A673 (cell line): ENCODE measurements around the gene STC2. TPM values are rescaled to one million over a fixed set of nuclear protein-coding genes. Genes with fewer than 3 reads are reported as not detected.

ENCODE experiments used
- BruUV-seq: library from RNA; stranded (reverse); fragments of 400-500 nt; replicated peaks from 2 replicates; lab custom pipeline; 2021; lab: Mats Ljungman, UMichigan
- CTCF ChIA-PET: fragments of 300-600 bp; sonication (Branson Sonifier 250); formaldehyde crosslinking; loops from one replicate; lab custom pipeline; 2022; ENCODE audit warnings: antibody characterized with exemption; lab: Charles Lee
- POLR2A ChIA-PET: fragments of 300-600 bp; sonication (Branson Sonifier 250); formaldehyde crosslinking; loops from one replicate; lab custom pipeline; 2022; ENCODE audit warnings: antibody characterized with exemption; ENCODE audit not compliant: low non-redundant PET; lab: Charles Lee
- DNase-seq: peaks from one replicate; pipeline ENCODE4 v3.0.0-alpha.2; 2015; ENCODE audit warnings: low spot score
- H3K27ac ChIP-seq: fragments of 200-600 bp; sonication (generic); 2 replicates; pipeline ENCODE4 v1.5.1; 2016; ENCODE audit warnings: mixed run types, low read depth, mild to moderate bottlenecking, mixed read lengths, antibody characterized with exemption, low read length; ENCODE audit not compliant: poor library complexity, severe bottlenecking
- H3K27me3 ChIP-seq: fragments of 200-600 bp; sonication (generic); replicated peaks from 2 replicates; pipeline ENCODE4 v1.6.1; 2017; ENCODE audit warnings: mixed run types, low read depth, mild to moderate bottlenecking, mixed read lengths, antibody characterized with exemption, low read length; ENCODE audit not compliant: insufficient read depth, poor library complexity
- H3K36me3 ChIP-seq: fragments of 200-600 bp; sonication (generic); 2 replicates; pipeline ENCODE4 v1.6.1; 2016; ENCODE audit warnings: mixed run types, mild to moderate bottlenecking, mixed read lengths, antibody characterized with exemption, low read length; ENCODE audit not compliant: insufficient read depth, poor library complexity, severe bottlenecking
- H3K4me1 ChIP-seq: fragments of 200-600 bp; sonication (generic); 2 replicates; pipeline ENCODE4 v1.6.1; 2017; ENCODE audit warnings: mixed run types, mild to moderate bottlenecking, mixed read lengths, antibody characterized with exemption, low read length; ENCODE audit not compliant: insufficient read depth, poor library complexity, severe bottlenecking
- H3K4me3 ChIP-seq: fragments of 200-600 bp; sonication (generic); 2 replicates; pipeline ENCODE4 v1.5.1; 2016; ENCODE audit warnings: low read depth, mixed run types, mild to moderate bottlenecking, mixed read lengths, low read length; ENCODE audit not compliant: poor library complexity, severe bottlenecking
- H3K9me3 ChIP-seq: fragments of 200-600 bp; sonication (generic); 2 replicates; pipeline ENCODE4 v1.6.1; 2016; ENCODE audit warnings: mixed run types, low read depth, mild to moderate bottlenecking, mixed read lengths, antibody characterized with exemption, low read length; ENCODE audit not compliant: poor library complexity, severe bottlenecking
- CTCF ChIP-seq: fragments of 300-800, 200-600 bp; sonication (generic); conservative IDR thresholded peaks from 2 replicates; pipeline ENCODE4 v1.5.1; 2017; ENCODE audit warnings: low read depth, mild to moderate bottlenecking, antibody characterized with exemption, low read length, moderate library complexity, mixed read lengths
- EZH2 ChIP-seq: fragments of 200-600 bp; sonication (generic); IDR thresholded peaks from 2 replicates; pipeline ENCODE4 v1.6.1; 2017; ENCODE audit warnings: borderline replicate concordance, low read depth, mild to moderate bottlenecking, mixed read lengths, antibody characterized with exemption, low read length; ENCODE audit not compliant: poor library complexity, severe bottlenecking
- intact Hi-C: fragments of 100-400 bp; cut with micrococcal nuclease; formaldehyde crosslinking; loops from one replicate; pipeline ENCODE4 v1.10.0; 2022; ENCODE audit not compliant: unreplicated experiment
- total RNA-seq: library from RNA; stranded (reverse); gene quantifications from 2 replicates; pipeline ENCODE4 v1.2.3, GENCODE V29; 2021

Gene STC2
- total RNA-seq, 1 experiment from 2014 or later, result 19.2 TPM

- no peak overlapping the region for H3K27ac ChIP-seq
- no peak overlapping the region for H3K4me3 ChIP-seq
- POLR2A ChIA-PET, result no interaction called here
- no TSS peak for BruUV-seq
- H3K9me3 ChIP-seq, result no peaks in the 10 kb centered on the region
- CTCF ChIA-PET, result interaction anchor here (0.6 to 5.4 kb wide), 7 partner anchors 10 to 622 kb away, joined by 3 to 70 read pairs (median 5); partner anchors contain the start of gene ATP6V0E1
- H3K36me3 ChIP-seq, result no peaks in the 10 kb centered on the region
- intact Hi-C loops, result loop anchor here (5.0 kb wide), 1 partner anchor 164 kb away; no protein-coding TSS in a partner anchor
- H3K27me3 ChIP-seq, result no peaks in the 10 kb centered on the region
- no peak for TF ChIP-seq CTCF
- no peak for TF ChIP-seq EZH2
- H3K4me1 ChIP-seq, result peaks cover 14% of the 10 kb centered on the region
- no peak for DNase-seq
These were observed 3.1 kb upstream of the STC2 start for GRCh38 chr5:173331287-173331686.

GRCh38 chr5:173330338-173331206 is 2.4 kb upstream of the STC2 start:
- Histone ChIP-seq H3K9me3 (no peaks in the 10 kb centered on the region), H3K27me3 (no peaks in the 10 kb centered on the region), H3K4me1 (peaks cover 19% of the 10 kb centered on the region), H3K4me3 (no peak overlapping the region), H3K36me3 (no peaks in the 10 kb centered on the region), H3K27ac (peak overlapping the region; percentile 47)
- no peak for DNase-seq
- BruUV-seq, result no TSS peak
- intact Hi-C loops, result loop anchor here (5.0 kb wide), 1 partner anchor 163 kb away; no protein-coding TSS in a partner anchor
- POLR2A ChIA-PET, result no interaction called here
- CTCF ChIA-PET, result interaction anchor here (5.4 kb wide), 1 partner anchor 37 kb away, joined by 70 read pairs; no protein-coding TSS in a partner anchor
- TF ChIP-seq CTCF (no peak), EZH2 (no peak)

DNA sequence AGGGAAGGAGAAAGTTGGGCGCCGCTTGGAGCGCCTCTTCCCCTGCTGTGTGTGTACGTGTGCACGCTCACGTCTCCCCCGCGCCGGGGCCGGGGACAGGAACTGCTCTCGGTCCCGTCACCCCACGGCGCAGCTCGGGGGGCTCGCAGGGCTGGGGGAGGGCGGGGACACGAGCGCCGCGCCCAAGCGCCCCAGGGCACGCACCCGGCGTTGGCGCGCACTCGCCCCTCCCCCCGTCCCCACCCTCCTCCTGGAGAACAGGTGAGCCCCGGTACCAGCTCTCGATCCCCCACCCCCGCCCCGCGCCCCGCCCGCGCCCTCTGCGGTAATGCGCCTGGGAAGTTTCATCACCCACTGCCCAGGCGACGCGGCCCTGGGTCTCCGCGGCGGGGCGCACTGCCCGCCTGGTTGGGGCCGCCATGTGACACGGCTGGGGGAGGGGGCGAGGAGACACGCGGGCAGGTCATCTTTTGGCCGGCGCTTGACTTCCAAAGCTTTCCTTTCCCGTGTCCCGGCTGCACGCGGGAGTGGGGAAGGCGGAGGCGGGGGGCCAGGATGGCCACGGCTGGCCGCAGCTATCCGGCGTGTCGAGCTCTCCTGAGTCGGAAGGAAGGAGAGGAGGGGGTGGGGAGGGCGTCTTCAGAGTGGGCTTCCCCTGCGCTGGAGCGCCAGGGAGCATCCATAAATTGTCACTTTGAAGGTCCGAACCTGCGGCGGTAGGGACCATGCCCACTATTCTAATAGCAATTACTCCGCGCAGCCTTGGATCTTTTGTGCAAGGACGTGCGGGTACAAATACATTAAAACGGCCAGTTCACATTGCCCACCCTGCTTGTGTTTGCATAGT is 1.5 kb upstream of the STC2 start:
- TF ChIP-seq CTCF, result 0 out of 2 replicates have a peak, but pooled peaks have one; percentile 8
- TF ChIP-seq EZH2, result no peak
- POLR2A ChIA-PET, result no interaction called here
- H3K4me3 ChIP-seq, result peak overlapping the region; percentile 85
- H3K27ac ChIP-seq, result peak overlapping the region; percentile 71
- H3K4me1 ChIP-seq, result peaks cover 27% of the 10 kb centered on the region
- BruUV-seq, result no TSS peak
- CTCF ChIA-PET, result interaction anchor here (5.4 kb wide), 1 partner anchor 36 kb away, joined by 70 read pairs; no protein-coding TSS in a partner anchor
- H3K36me3 ChIP-seq, result peaks cover 4% of the 10 kb centered on the region
- no peaks in the 10 kb centered on the region for H3K9me3 ChIP-seq
- intact Hi-C loops, result loop anchor here (5.0 kb wide), 3 partner anchors 162 to 622 kb away; partner anchors contain the start of gene ATP6V0E1
- peak; percentile 24 for DNase-seq
- H3K27me3 ChIP-seq, result no peaks in the 10 kb centered on the region
